ENCODE data around the gene CLIP2. TPM values are rescaled to one million over a fixed set of nuclear protein-coding genes. Genes with fewer than 3 reads are reported as not detected.
"Not testable (repeated sequence)": the region's sequence is repeated elsewhere in the genome, so short reads cannot be mapped to it uniquely, and the experiment has no call there.

The CLIP2 gene
- total RNA-seq, 4 donors from 2014 or later, result 84.5 to 157 (median 111) TPM

DNA sequence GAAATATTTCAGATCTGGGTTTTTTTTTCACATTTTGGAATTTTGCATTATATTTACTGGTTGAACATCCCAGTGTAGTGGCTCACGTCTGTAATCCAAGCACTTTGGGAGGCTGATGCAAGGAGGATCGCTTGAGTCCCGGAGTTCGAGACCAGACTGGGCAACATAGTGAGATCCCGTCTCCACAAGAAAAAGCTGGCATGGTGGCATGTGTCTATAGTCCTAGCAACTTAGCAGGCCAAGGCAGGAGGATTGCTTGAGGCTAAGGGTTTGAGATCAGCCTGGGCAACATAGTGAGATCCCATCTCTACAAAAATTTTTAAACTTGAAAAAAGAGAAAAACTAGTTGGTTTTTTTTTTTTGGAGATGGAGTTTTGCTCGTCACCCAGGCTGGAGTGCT, 41.1 kb upstream of the CLIP2 start:
- Histone ChIP-seq H3K36me3 (peaks cover 0 to 35% (median 12%) of the 10 kb centered on the region in 4 donors), H3K27ac (no peak overlapping the region), H3K4me3 (no peak overlapping the region), H3K9me3 (no peaks in the 10 kb centered on the region), H3K4me1 (peaks cover 0 to 8% (median 7%) of the 10 kb centered on the region in 4 donors), H3K27me3 (no peaks in the 10 kb centered on the region)
- no peak for DNase-seq
- 92 to 94% methylated on average over 4 to 6 of the region's 6 CpGs for WGBS, 2 donors (ENCODE audit: low coverage in 1 of 2)
- in situ Hi-C loops (cut with MboI; ENCODE audit: low pct_ligation_motif_present in 1 of 4, low pct_unique_long_range_greater_than_20kb in 1 of 4, low sequenced_read_pairs in 3 of 4) (no loop called here), intact Hi-C loops (cut with DNase I; ENCODE audit: low total_unique reads) (no loop called here)
- TF ChIP-seq POLR2A (IDR thresholded peaks at IDR 0.05) (no peak), EP300 (IDR thresholded peaks at IDR 0.05; ENCODE audit: low read depth) (no peak), POLR2AphosphoS5 (IDR thresholded peaks at IDR 0.05) (no peak)
- TF ChIP-seq, protein P1, sequence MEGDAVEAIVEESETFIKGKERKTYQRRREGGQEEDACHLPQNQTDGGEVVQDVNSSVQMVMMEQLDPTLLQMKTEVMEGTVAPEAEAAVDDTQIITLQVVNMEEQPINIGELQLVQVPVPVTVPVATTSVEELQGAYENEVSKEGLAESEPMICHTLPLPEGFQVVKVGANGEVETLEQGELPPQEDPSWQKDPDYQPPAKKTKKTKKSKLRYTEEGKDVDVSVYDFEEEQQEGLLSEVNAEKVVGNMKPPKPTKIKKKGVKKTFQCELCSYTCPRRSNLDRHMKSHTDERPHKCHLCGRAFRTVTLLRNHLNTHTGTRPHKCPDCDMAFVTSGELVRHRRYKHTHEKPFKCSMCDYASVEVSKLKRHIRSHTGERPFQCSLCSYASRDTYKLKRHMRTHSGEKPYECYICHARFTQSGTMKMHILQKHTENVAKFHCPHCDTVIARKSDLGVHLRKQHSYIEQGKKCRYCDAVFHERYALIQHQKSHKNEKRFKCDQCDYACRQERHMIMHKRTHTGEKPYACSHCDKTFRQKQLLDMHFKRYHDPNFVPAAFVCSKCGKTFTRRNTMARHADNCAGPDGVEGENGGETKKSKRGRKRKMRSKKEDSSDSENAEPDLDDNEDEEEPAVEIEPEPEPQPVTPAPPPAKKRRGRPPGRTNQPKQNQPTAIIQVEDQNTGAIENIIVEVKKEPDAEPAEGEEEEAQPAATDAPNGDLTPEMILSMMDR (IDR thresholded peaks at IDR 0.05), result no peak

GRCh38 chr7:74249058-74249457, 40.1 kb upstream of the CLIP2 start:
- H3K27ac ChIP-seq; intact Hi-C loops (cut with DNase I; ENCODE audit: low total_unique reads): not testable (repeated sequence)

DNA sequence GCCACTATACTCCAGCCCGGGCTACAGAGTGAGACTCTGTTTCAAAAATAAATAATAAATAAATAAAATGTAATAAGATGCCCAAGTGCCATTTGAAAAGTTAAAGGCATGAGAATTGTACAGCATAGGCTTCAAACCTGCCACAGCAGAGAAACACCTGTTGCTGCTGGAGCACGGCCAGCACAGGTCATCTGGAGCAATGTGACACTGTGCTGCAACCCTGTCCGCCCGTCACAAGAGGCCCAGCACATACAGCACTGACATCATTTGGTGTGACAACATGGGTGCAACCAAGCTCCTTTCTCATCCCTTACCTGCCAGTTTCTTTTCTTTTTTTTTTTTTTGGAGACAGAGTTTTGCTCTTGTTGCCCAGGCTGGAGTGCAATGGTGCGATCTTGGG, 36.3 kb upstream of the CLIP2 start:
- WGBS, 2 donors (ENCODE audit: low coverage in 1 of 2), result 27 to 53% methylated on average over 4 to 5 of the region's 5 CpGs
- in situ Hi-C loops (cut with MboI; ENCODE audit: low pct_ligation_motif_present in 1 of 4, low pct_unique_long_range_greater_than_20kb in 1 of 4, low sequenced_read_pairs in 3 of 4) (no loop called here), intact Hi-C loops (cut with DNase I; ENCODE audit: low total_unique reads) (no loop called here)
- Histone ChIP-seq H3K27me3 (no peaks in the 10 kb centered on the region), H3K9me3 (no peaks in the 10 kb centered on the region), H3K4me1 (peaks cover 6 to 32% (median 22%) of the 10 kb centered on the region in 4 donors), H3K27ac (peak overlapping the region in 3 of 4 donors; percentile 94 to 98 (median 96)), H3K36me3 (peaks cover 0 to 22% (median 8%) of the 10 kb centered on the region in 4 donors), H3K4me3 (no peak overlapping the region)
- DNase-seq, result peak; percentile 53
- TF ChIP-seq POLR2AphosphoS5 (IDR thresholded peaks at IDR 0.05) (no peak), EP300 (IDR thresholded peaks at IDR 0.05; ENCODE audit: low read depth) (no peak), POLR2A (IDR thresholded peaks at IDR 0.05) (no peak)
- TF ChIP-seq, protein P1 (IDR thresholded peaks at IDR 0.05), result no peak

More at GRCh38 chr7:74249058-74249457, 40.1 kb upstream of the CLIP2 start:
- DNase-seq; H3K4me3 ChIP-seq; H3K27me3 ChIP-seq; in situ Hi-C loops (cut with MboI; ENCODE audit: low pct_ligation_motif_present in 1 of 4, low pct_unique_long_range_greater_than_20kb in 1 of 4, low sequenced_read_pairs in 3 of 4); H3K9me3 ChIP-seq: not testable (repeated sequence)
- 94% methylated on average over 10 of the region's 10 CpGs; no CpG with 5 or more reads in 1 of the 2 donors for WGBS, 2 donors (ENCODE audit: low coverage in 1 of 2)
- H3K36me3 ChIP-seq, result peaks cover 0 to 31% (median 12%) of the 10 kb centered on the region in 4 donors
- peaks cover 0 to 15% (median 13%) of the 10 kb centered on the region in 4 donors for H3K4me1 ChIP-seq

DNA sequence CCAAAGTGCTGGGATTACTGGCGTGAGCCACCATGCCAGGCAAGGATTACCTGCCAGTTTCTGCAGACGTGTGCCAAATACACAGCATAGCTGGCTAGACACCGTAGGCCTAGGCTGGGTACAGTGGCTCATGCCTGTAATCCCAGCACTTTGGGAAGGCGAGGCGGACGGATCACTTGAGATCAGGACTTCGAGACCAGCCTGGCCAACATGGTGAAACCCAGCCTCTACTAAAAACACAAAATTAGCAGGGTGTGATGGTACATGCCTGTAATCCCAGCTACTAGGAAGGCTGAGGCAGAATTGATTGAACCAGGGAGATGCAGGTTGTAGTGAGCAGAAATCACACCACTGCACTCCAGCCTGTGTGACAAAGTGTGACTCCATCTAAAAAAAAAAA, 35.9 kb upstream of the CLIP2 start:
- in situ Hi-C loops (cut with MboI; ENCODE audit: low pct_ligation_motif_present in 1 of 4, low pct_unique_long_range_greater_than_20kb in 1 of 4, low sequenced_read_pairs in 3 of 4), result no loop called here
- TF ChIP-seq EP300 (IDR thresholded peaks at IDR 0.05; ENCODE audit: low read depth), result no peak
- TF ChIP-seq, protein P1 (IDR thresholded peaks at IDR 0.05), result no peak
- no peak for TF ChIP-seq POLR2AphosphoS5 (IDR thresholded peaks at IDR 0.05)
- TF ChIP-seq POLR2A (IDR thresholded peaks at IDR 0.05), result no peak

DNA sequence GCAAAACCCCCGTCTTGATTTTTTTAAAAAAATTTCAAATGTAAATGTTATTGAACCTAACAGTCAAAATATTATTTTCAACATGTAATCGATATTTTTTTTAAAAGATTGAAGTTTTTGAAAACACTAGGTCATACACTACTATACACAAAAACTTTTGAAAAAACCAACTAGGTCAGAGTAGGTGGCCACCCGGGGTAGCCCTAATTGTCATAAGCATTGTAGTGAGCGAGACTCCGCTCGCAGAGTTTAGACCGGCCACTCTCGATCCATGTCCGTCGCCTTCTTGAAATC, 35.4 kb upstream of the CLIP2 start:
- Histone ChIP-seq H3K27me3 (no peaks in the 10 kb centered on the region), H3K27ac (peak overlapping the region; percentile 94 to 99 (median 97)), H3K36me3 (peaks cover 0 to 14% (median 6%) of the 10 kb centered on the region in 4 donors), H3K4me1 (peaks cover 6 to 32% (median 22%) of the 10 kb centered on the region in 4 donors), H3K4me3 (peak overlapping the region; percentile 61 to 91 (median 69)), H3K9me3 (no peaks in the 10 kb centered on the region)
- in situ Hi-C loops (cut with MboI; ENCODE audit: low pct_ligation_motif_present in 1 of 4, low pct_unique_long_range_greater_than_20kb in 1 of 4, low sequenced_read_pairs in 3 of 4) (no loop called here), intact Hi-C loops (cut with DNase I; ENCODE audit: low total_unique reads) (no loop called here)
- TF ChIP-seq EP300 (IDR thresholded peaks at IDR 0.05; ENCODE audit: low read depth) (no peak), POLR2AphosphoS5 (IDR thresholded peaks at IDR 0.05) (no peak), POLR2A (IDR thresholded peaks at IDR 0.05) (no peak)
- TF ChIP-seq, protein P1 (IDR thresholded peaks at IDR 0.05), result no peak
- WGBS, 2 donors (ENCODE audit: low coverage in 1 of 2), result 0% methylated on average over 2 to 10 of the region's 10 CpGs
- no peak for DNase-seq

More for the DNA sequence above, 35.9 kb upstream of the CLIP2 start:
- intact Hi-C loops (cut with DNase I; ENCODE audit: low total_unique reads), result no loop called here
- Histone ChIP-seq H3K27ac (peak overlapping the region in 3 of 4 donors; percentile 94 to 98 (median 96)), H3K9me3 (no peaks in the 10 kb centered on the region), H3K4me3 (peak overlapping the region in 2 of 4 donors; percentile 61 to 91), H3K36me3 (peaks cover 0 to 19% (median 6%) of the 10 kb centered on the region in 4 donors), H3K27me3 (no peaks in the 10 kb centered on the region), H3K4me1 (peaks cover 6 to 32% (median 22%) of the 10 kb centered on the region in 4 donors)
- 52 to 59% methylated on average over 3 to 7 of the region's 7 CpGs for WGBS, 2 donors (ENCODE audit: low coverage in 1 of 2)
- DNase-seq, result no peak

Measured in transverse colon (tissue), 4 donors.